Endothelial cell of umbilical vein (primary cell): ENCODE results near the gene NCK1.

Source experiments
- CTCF ChIP-seq, 2 donors: IDR thresholded peaks; 1 replicate in 1 of 2; 2 replicates in 1 of 2; pipeline ENCODE4 v1.5.1; 2011; ENCODE audit warnings: low read length in 2 of 2, mild to moderate bottlenecking in 2 of 2, moderate library complexity in 2 of 2, control low read depth in 1 of 2, inconsistent platforms in 1 of 2, low read depth in 1 of 2; ENCODE audit not compliant: insufficient read depth in 1 of 2; ENCODE audit errors: extremely low read depth in 1 of 2
- EZH2 ChIP-seq: IDR thresholded peaks from 2 replicates; pipeline ENCODE4 v1.6.1; 2012; ENCODE audit warnings: borderline replicate concordance, low read depth, mild to moderate bottlenecking, moderate library complexity, low read length, inconsistent platforms; ENCODE audit not compliant: severe bottlenecking
- JUN ChIP-seq: IDR thresholded peaks from 2 replicates; pipeline ENCODE4 v1.6.1; 2011; ENCODE audit warnings: borderline replicate concordance, low read depth; ENCODE audit not compliant: insufficient read length, insufficient read depth
- POLR2A ChIP-seq: IDR thresholded peaks from 2 replicates; pipeline ENCODE4 v1.6.1; 2012; ENCODE audit warnings: low read depth, mild to moderate bottlenecking, control low read depth, low read length
- POLR2AphosphoS5 ChIP-seq: IDR thresholded peaks from 2 replicates; pipeline ENCODE4 v1.6.1; 2012; ENCODE audit warnings: low read depth, mild to moderate bottlenecking, control low read depth, low read length, moderate library complexity; ENCODE audit not compliant: insufficient read depth

- TF ChIP-seq CTCF (IDR thresholded peaks at IDR 0.05; ENCODE audit: extremely low read depth in 1 of 2, insufficient read depth in 1 of 2, low read depth in 1 of 2, low read length in 2 of 2) (no peak), POLR2A (no peak), JUN (peak; percentile 38), EZH2 (no peak), POLR2AphosphoS5 (no peak)
Observed at GRCh38 chr3:136955813-136956212, 93.8 kb downstream of the NCK1 start.
